Measurements from ENCODE around the gene CLEC14A.
A peak's percentile ranks its signal among the peaks of the same experiment; 100 is the strongest.

The CLEC14A gene

DNA sequence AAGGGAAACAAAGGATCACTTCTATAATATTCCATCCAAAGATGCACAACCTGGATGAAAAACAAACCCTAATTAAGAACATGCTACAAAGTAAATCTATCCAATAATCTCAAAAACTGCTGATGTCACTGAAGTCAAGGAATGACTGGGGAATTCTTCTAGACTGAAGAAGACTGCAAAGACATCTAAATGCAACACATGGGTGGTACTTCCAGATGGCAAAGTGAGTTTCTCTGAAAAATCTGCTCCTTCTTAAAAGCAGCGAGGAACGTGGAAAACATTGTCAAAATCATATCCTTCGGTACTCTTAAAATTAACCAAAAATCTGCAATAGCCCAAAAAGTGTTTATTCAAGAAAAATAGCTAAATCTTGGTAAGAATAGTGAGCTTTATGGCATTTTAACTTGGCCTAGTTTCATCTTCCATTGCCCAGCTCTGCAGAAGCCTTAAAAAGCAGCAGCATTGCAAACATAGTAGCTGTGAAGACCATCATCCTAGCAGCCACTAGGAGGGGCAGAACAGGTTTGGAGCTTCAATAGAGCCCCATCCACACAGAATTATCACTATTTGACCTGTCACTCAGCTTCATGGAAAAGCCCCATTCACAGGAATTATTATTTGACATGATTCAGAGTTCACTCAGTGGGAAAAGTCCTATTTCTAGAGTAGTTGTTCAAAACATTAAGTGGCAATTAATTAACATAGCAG is 7.4 kb downstream of the CLEC14A start:
- no peak for DNase-seq

DNA sequence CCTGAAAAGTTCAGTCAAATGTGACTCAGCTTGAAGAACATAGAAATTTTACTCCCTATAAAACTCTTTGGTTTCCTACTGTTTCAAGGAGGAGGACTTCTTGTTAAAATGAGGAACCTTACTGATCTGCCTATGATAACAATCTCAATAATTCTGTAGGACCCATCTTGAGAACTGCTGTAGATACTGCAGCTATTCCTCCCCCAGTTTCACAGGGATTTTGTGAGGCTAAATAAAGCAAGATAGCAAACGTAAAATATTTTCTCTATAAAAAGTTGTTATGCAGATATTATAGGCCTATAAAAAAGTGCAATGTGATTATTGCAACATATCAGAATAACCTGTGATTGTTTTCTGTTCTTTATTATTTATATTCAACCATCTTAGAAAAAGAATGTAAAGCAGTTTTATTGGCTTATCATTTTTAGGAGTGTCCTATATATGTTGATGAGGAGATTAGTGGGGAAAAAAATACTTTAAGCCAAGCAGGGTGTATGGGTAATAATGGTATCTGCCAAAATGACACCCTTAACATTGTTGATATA is 12.1 kb downstream of the CLEC14A start:
- DNase-seq: no peak

- DNase-seq: no peak
Observed at GRCh38 chr14:38238878-38239277, 17.0 kb downstream of the CLEC14A start.

GRCh38 chr14:38238332-38238731 is 17.6 kb downstream of the CLEC14A start:
- no peak for DNase-seq

GRCh38 chr14:38233218-38233617 is 22.7 kb downstream of the CLEC14A start:
- DNase-seq: no peak

DNA sequence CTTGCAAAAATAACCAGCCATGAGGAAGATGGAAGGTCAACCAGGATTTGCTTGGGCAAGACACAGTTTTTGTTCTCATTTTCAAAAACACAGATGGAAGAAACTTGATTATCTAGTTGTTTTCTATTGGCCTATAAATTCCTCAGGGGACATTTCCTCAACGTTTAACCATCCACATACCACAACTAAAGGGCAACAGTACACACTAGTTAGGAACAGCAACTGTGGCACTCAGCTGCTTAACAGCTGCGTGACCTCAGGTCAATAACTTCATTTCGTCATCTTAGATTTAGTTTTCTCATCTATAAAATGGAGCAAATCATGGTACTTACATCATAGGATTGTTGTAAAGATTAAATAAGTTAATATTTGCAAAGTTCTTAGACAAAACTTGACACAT is 29.5 kb downstream of the CLEC14A start:
- no peak for DNase-seq

DNA sequence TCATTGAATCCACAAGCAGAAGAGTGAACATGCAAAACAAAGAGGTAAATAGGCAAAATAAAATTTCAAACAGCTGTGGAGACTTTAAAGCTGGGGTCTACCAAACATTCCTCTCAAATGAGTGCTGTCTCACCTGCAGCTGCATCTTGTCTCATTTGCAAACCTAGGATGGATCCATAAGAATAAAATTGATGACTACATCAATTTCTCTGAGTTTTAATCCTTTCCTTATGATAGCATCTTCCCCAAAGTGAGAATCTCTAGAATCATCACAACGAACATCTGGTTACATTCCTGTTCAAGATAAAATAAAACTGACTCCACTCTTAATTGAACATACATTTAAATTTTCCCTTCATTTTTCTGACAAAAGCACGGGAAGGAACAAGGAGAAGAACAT is 29.9 kb downstream of the CLEC14A start:
- no peak for DNase-seq

GRCh38 chr14:38224338-38224737 is 31.6 kb downstream of the CLEC14A start:
- DNase-seq: no peak

DNA sequence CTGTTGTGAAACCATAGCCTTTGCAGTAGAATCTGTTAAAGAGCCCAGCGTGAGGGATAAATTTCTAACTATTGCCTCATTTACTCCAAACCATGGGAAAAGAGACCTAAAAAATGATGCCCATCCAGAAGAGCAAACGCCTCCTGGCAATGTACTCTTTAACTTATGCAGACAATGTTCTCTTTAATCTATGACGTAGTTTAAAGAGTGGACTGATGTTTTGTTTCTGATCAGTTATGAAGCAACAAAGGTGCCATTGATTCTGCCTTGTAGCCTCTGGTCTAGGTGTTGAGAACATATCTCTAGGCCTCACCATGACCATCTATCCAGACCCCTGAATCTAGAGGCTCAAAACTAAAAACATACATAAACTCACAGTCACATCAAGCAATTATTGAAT is 34.8 kb downstream of the CLEC14A start:
- no peak for DNase-seq

DNA sequence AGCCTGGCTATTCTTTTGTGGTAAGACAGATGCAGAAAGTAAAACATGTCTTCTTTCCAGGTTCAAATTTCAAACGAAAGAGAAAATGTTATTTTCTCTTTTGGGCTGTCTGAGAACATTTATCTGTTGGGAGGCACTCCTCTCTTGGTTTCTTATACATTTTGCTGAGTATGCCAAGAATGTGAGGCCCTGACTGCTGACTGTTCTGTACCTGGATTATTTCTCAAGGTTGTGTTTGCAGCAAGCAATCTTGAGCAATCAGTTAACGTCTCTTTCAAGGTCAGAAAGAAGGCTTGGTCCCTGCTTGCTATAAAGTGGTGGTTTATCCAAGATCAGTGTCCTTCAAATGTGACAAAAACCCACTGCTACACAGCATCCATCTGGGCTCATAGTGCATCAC is 38.3 kb downstream of the CLEC14A start:
- no peak for DNase-seq

DNA sequence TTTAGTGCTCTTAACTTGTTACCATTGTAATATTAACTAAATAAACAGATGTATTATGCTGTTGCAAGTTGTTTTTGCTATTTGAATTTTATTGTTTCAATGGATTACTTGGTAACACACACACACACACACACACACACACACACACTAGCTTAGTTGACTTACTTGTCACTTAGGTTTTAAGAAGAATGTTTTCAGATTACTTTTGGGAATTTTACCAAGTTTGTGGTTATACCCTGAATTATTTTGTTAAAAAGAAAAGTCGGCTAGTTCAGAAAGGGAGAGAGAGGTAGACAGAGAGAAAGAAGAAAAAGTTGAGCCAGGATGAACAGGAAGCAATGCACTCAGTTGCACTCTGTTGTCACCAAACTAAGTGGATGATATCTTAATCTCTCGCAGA is 42.9 kb downstream of the CLEC14A start:
- DNase-seq: no peak

GRCh38 chr14:38212111-38212510 is 43.8 kb downstream of the CLEC14A start:
- no peak for DNase-seq

DNA sequence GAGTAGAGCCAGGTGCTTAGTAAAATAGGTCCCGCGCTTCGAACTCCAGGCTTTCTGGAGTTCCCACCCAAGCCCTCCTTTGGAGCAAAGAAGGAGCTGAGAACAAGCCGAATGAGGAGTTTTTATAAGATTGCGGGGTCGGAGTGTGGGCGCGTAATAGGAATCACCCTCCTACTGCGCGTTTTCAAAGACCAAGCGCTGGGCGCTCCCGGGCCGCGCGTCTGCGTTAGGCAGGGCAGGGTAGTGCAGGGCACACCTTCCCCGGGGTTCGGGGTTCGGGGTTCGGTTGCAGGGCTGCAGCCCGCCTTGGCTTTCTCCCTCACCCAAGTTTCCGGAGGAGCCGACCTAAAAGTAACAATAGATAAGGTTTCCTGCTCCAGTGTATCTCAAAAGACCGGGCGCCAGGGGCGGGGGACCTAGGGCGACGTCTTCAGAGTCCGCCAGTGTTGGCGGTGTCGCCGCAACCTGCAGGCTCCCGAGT is 44.6 kb downstream of the CLEC14A start:
- DNase-seq: no peak

GRCh38 chr14:38210587-38211216 is 45.2 kb downstream of the CLEC14A start:
- DNase-seq: no peak

DNA sequence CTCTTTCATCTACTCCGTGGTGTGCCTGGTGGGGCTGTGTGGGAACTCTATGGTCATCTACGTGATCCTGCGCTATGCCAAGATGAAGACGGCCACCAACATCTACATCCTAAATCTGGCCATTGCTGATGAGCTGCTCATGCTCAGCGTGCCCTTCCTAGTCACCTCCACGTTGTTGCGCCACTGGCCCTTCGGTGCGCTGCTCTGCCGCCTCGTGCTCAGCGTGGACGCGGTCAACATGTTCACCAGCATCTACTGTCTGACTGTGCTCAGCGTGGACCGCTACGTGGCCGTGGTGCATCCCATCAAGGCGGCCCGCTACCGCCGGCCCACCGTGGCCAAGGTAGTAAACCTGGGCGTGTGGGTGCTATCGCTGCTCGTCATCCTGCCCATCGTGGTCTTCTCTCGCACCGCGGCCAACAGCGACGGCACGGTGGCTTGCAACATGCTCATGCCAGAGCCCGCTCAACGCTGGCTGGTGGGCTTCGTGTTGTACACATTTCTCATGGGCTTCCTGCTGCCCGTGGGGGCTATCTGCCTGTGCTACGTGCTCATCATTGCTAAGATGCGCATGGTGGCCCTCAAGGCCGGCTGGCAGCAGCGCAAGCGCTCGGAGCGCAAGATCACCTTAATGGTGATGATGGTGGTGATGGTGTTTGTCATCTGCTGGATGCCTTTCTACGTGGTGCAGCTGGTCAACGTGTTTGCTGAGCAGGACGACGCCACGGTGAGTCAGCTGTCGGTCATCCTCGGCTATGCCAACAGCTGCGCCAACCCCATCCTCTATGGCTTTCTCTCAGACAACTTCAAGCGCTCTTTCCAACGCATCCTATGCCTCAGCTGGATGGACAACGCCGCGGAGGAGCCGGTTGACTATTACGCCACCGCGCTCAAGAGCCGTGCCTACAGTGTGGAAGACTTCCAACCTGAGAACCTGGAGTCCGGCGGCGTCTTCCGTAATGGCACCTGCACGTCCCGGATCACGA is 46.0 kb downstream of the CLEC14A start:
- DNase-seq: no peak

GRCh38 chr14:38208618-38209562 is 47.0 kb downstream of the CLEC14A start:
- DNase-seq: no peak

GRCh38 chr14:38207736-38208617 is 47.9 kb downstream of the CLEC14A start, which contains the start of gene SSTR1:
TSS of gene SSTR1 (plus strand) at chr14:38207904. CDS start at chr14:38209390, 1,486 bp downstream.
- peak; percentile 7 for DNase-seq

GRCh38 chr14:38207377-38207735 is 48.5 kb downstream of the CLEC14A start:
- no peak for DNase-seq

DNA sequence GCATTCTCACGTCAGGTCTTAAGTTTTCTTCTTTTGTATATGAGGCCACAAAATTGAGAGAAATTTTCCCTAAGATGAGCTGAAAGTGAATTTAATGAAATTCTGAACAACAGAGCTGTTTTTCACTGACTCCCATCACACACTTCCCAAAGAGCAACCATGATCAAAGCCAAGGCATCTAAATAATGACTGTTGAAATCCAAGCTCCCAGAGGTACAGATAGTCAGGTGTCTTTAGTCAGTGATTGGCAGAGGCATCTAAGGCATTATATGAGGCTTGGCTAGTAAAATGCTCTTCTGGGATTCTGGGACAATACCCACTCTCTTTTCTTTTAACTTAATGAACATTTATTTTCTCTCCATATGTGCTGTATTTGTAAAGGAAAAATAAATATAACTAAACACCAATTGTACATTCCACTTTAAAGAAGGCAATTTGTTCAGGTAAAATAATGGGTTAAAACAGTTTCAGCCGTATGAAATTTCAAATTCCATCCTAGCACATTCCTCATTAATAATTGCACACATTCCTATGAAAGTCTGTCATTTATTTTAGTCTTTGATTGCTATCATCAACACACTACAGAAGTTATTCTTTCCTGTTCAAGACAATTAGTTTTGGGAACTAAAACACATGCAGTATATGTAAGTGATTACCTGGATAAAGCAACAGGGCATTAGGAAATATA is 49.1 kb downstream of the CLEC14A start:
- DNase-seq: no peak

GRCh38 chr14:38205949-38206665 is 49.8 kb downstream of the CLEC14A start:
- no peak for DNase-seq

Data from DMS 273 treated with DMSO at 0.1 percent for 48 hours (cell line).